Osteoblast (primary cell): ENCODE results near the gene RNH1. TPM values are rescaled to one million over a fixed set of nuclear protein-coding genes. Genes with fewer than 3 reads are reported as not detected.
A peak's percentile ranks its signal among the peaks of the same experiment; 100 is the strongest.

ENCODE experiments used
- DNase-seq: peaks from one replicate; pipeline ENCODE4 v3.0.0; 2011; ENCODE audit warnings: low spot score, mixed read lengths; ENCODE audit not compliant: insufficient read length; ENCODE audit errors: missing footprints
- H2AFZ ChIP-seq: 2 replicates; pipeline ENCODE4 v1.6.0; 2011; ENCODE audit warnings: mild to moderate bottlenecking, low read length
- H3K27ac ChIP-seq: 2 replicates; pipeline ENCODE4 v1.5.1; 2011; ENCODE audit warnings: mild to moderate bottlenecking, low read depth, low read length, moderate library complexity
- H3K27me3 ChIP-seq: 2 replicates; pipeline ENCODE4 v1.6.0; 2012; ENCODE audit warnings: mild to moderate bottlenecking, control low read depth, inconsistent platforms, low read length, moderate library complexity; ENCODE audit not compliant: insufficient read depth
- H3K36me3 ChIP-seq: 2 replicates; pipeline ENCODE4 v1.5.1; 2011; ENCODE audit warnings: mild to moderate bottlenecking, low read length, control low read depth, moderate library complexity; ENCODE audit not compliant: insufficient read depth
- H3K4me1 ChIP-seq: 2 replicates; pipeline ENCODE4 v1.5.1; 2011; ENCODE audit warnings: mild to moderate bottlenecking, low read length, control low read depth, moderate library complexity; ENCODE audit not compliant: insufficient read depth
- H3K4me2 ChIP-seq: 2 replicates; pipeline ENCODE4 v1.6.0; 2011; ENCODE audit warnings: mild to moderate bottlenecking, low read length; ENCODE audit not compliant: insufficient read depth
- H3K4me3 ChIP-seq: fragments of 200-600 bp; sonication (generic); 3 replicates; pipeline ENCODE4 v1.5.1; 2012; ENCODE audit warnings: mild to moderate bottlenecking, low read length, inconsistent platforms; ENCODE audit not compliant: insufficient read depth
- H3K79me2 ChIP-seq: 2 replicates; pipeline ENCODE4 v1.6.0; 2012; ENCODE audit warnings: mild to moderate bottlenecking, low read length, control low read depth, inconsistent platforms; ENCODE audit not compliant: insufficient read depth
- H3K9me3 ChIP-seq: 2 replicates; pipeline ENCODE4 v1.5.1; 2011; ENCODE audit warnings: low read depth, low read length, control low read depth
- H4K20me1 ChIP-seq: 2 replicates; pipeline ENCODE4 v1.6.0; 2012; ENCODE audit warnings: mild to moderate bottlenecking, low read length, control low read depth; ENCODE audit not compliant: insufficient read depth
- CTCF ChIP-seq: IDR thresholded peaks from 2 replicates; pipeline ENCODE4 v1.5.1; 2011; ENCODE audit warnings: mild to moderate bottlenecking, low read depth, low read length, moderate library complexity; ENCODE audit errors: extremely low read depth
- total RNA-seq: library from RNA; depleted of rRNA; stranded (reverse); fragments of >200 nt; gene quantifications from 2 replicates; pipeline ENCODE4 v1.2.3, GENCODE V29; 2012

The RNH1 gene
- total RNA-seq, 1 donor, result 506 TPM

GRCh38 chr11:452203-452744, 54.8 kb downstream of the RNH1 start:
- no peak overlapping the region for H3K27ac ChIP-seq
- H3K27me3 ChIP-seq, result no peaks in the 10 kb centered on the region
- no peak overlapping the region for H3K4me3 ChIP-seq
- peaks cover 21% of the 10 kb centered on the region for H3K4me1 ChIP-seq
- H4K20me1 ChIP-seq, result peaks cover 22% of the 10 kb centered on the region
- H3K9me3 ChIP-seq, result no peaks in the 10 kb centered on the region
- no peak overlapping the region for H2AFZ ChIP-seq
- peaks cover 65% of the 10 kb centered on the region for H3K79me2 ChIP-seq
- TF ChIP-seq CTCF, result no peak
- H3K4me2 ChIP-seq, result no peak overlapping the region
- peaks cover 10% of the 10 kb centered on the region for H3K36me3 ChIP-seq
- DNase-seq, result peak; percentile 85

- Histone ChIP-seq H2AFZ (no peak overlapping the region), H3K4me2 (peak overlapping the region; percentile 96), H3K36me3 (peaks cover 10% of the 10 kb centered on the region), H3K27me3 (no peaks in the 10 kb centered on the region), H3K9me3 (no peaks in the 10 kb centered on the region), H3K4me1 (peaks cover 21% of the 10 kb centered on the region), H3K4me3 (peak overlapping the region; percentile 94), H3K27ac (peak overlapping the region; percentile 89), H4K20me1 (peaks cover 22% of the 10 kb centered on the region), H3K79me2 (peaks cover 60% of the 10 kb centered on the region)
- no peak for TF ChIP-seq CTCF
- peak; percentile 83 for DNase-seq
Measured at GRCh38 chr11:451738-452137, 55.3 kb downstream of the RNH1 start.

GRCh38 chr11:450809-451451, 56.1 kb downstream of the RNH1 start:
- peaks cover 22% of the 10 kb centered on the region for H4K20me1 ChIP-seq
- peak overlapping the region; percentile 89 for H3K27ac ChIP-seq
- H3K4me3 ChIP-seq, result peak overlapping the region; percentile 94
- peak overlapping the region; percentile 96 for H3K4me2 ChIP-seq
- peak overlapping the region; percentile 95 for H2AFZ ChIP-seq
- peak; percentile 98 for DNase-seq
- H3K79me2 ChIP-seq, result peaks cover 60% of the 10 kb centered on the region
- peaks cover 21% of the 10 kb centered on the region for H3K4me1 ChIP-seq
- peaks cover 10% of the 10 kb centered on the region for H3K36me3 ChIP-seq
- no peaks in the 10 kb centered on the region for H3K27me3 ChIP-seq
- no peaks in the 10 kb centered on the region for H3K9me3 ChIP-seq
- TF ChIP-seq CTCF, result peak; percentile 20

- no peak for TF ChIP-seq CTCF
- Histone ChIP-seq H2AFZ (peak within 1 kb of the TSS; percentile 95), H3K27me3 (no peaks in the 10 kb centered on the region), H3K27ac (peak within 1 kb of the TSS; percentile 89), H3K4me3 (peak within 1 kb of the TSS; percentile 94), H3K4me1 (peaks cover 21% of the 10 kb centered on the region), H3K36me3 (peaks cover 10% of the 10 kb centered on the region), H3K79me2 (peaks cover 53% of the 10 kb centered on the region), H4K20me1 (peaks cover 22% of the 10 kb centered on the region), H3K9me3 (no peaks in the 10 kb centered on the region), H3K4me2 (peak within 1 kb of the TSS; percentile 96)
- peak; percentile 99 for DNase-seq
Measured at GRCh38 chr11:449889-450808, 56.9 kb downstream of the RNH1 start, which contains the start of gene PTDSS2. Gene PTDSS2, plus strand, starts transcription at chr11:450279. Its CDS starts 177 bp downstream, at chr11:450456.
